GM12878 (cell line): ENCODE measurements around the gene FAS. TPM values are rescaled to one million over a fixed set of nuclear protein-coding genes. Genes with fewer than 3 reads are reported as not detected.
A peak's percentile ranks its signal among the peaks of the same experiment; 100 is the strongest.

Source experiments
- ATAC-seq: fragments of 200-7000 bp; cut with Tn5 transposase; 3 replicates; pipeline ENCODE4 v1.9.1; 2020; ENCODE audit warnings: mild to moderate bottlenecking, moderate library complexity
- BruUV-seq: library from RNA; stranded (reverse); fragments of 400-500 nt; replicated peaks from 2 replicates; lab custom pipeline; 2021; lab: Mats Ljungman, UMichigan
- CTCF ChIA-PET: fragments of 300-600 bp; sonication (Branson Sonifier 250); formaldehyde crosslinking; extraction: SDS; loops from one replicate; lab custom pipeline; 2021; ENCODE audit warnings: inconsistent platforms; lab: Yijun Ruan, JAX
- POLR2A ChIA-PET: fragments of 350-600 bp; formaldehyde crosslinking; extraction: SDS; loops from one replicate; lab custom pipeline; 2021; ENCODE audit warnings: inconsistent platforms; lab: Charles Lee
- RAD21 ChIA-PET: fragments of 300-600 bp; sonication (Branson Sonifier 250); formaldehyde crosslinking; loops from one replicate; lab custom pipeline; 2023; ENCODE audit warnings: antibody characterized with exemption; ENCODE audit not compliant: unreplicated experiment; lab: Charles Lee
- SMC1A ChIA-PET: fragments of 300-600 bp; sonication (Branson Sonifier 250); formaldehyde crosslinking; loops from one replicate; lab custom pipeline; 2023; ENCODE audit not compliant: unreplicated experiment, uncharacterized antibody; lab: Charles Lee
- DNase-seq: peaks from one replicate; pipeline ENCODE4 v3.0.0-alpha.2; 2011; ENCODE audit warnings: low read depth, low spot score
- FAIRE-seq: peaks from 3 replicates; lab custom pipeline; 2011; peaks lifted over from hg19 to GRCh38; lab: Jason Lieb, UNC
- H2AFZ ChIP-seq: 2 replicates; pipeline ENCODE4 v1.6.0; 2011; ENCODE audit warnings: low read depth, low read length, control low read depth; ENCODE audit not compliant: control insufficient read depth
- H3K27ac ChIP-seq: 2 replicates; pipeline ENCODE4 v1.5.1; 2011; ENCODE audit warnings: control low read depth; ENCODE audit not compliant: control insufficient read depth, insufficient read depth
- H3K27me3 ChIP-seq, 2 experiments: replicated peaks in 1 of 2; 2 replicates each; pipeline versions ENCODE4 v1.6.0 to v1.6.1; 2011; ENCODE audit warnings: low read length in 1 of 2; ENCODE audit not compliant: control insufficient read depth in 2 of 2, insufficient read depth in 2 of 2
- H3K36me3 ChIP-seq, 2 experiments: 2 replicates each; pipeline ENCODE4 v1.5.1; 2011; ENCODE audit warnings: low read length in 1 of 2; ENCODE audit not compliant: control insufficient read depth in 2 of 2, insufficient read depth in 2 of 2
- H3K4me1 ChIP-seq: 2 replicates; pipeline ENCODE4 v1.6.1; 2011; ENCODE audit warnings: mild to moderate bottlenecking, low read length, moderate library complexity, mixed read lengths; ENCODE audit not compliant: control insufficient read depth, insufficient read depth
- H3K4me2 ChIP-seq: 2 replicates; pipeline ENCODE4 v1.6.0; 2011; ENCODE audit warnings: control low read depth; ENCODE audit not compliant: control insufficient read depth, insufficient read depth
- H3K4me3 ChIP-seq: fragments of 200-600 bp; sonication (generic); 2 replicates; pipeline ENCODE4 v1.5.1; 2016
- H3K79me2 ChIP-seq: 2 replicates; pipeline ENCODE4 v1.6.0; 2011; ENCODE audit warnings: low read length; ENCODE audit not compliant: control insufficient read depth, insufficient read depth
- H3K9ac ChIP-seq: 2 replicates; pipeline ENCODE4 v1.8.0; 2011; ENCODE audit warnings: low read length, control low read depth, mixed read lengths; ENCODE audit not compliant: control insufficient read depth, insufficient read depth
- H3K9me3 ChIP-seq: replicated peaks from 3 replicates; pipeline ENCODE4 v1.5.1; 2011; ENCODE audit warnings: mild to moderate bottlenecking, low read length; ENCODE audit not compliant: control insufficient read depth, insufficient read depth
- H4K20me1 ChIP-seq: 2 replicates; pipeline ENCODE4 v1.6.0; 2011; ENCODE audit not compliant: control insufficient read depth, insufficient read depth
- ASH2L ChIP-seq: fragments of 300-600, 200-600 bp; sonication (generic); IDR thresholded peaks from 2 replicates; pipeline ENCODE4 v1.6.1; 2017; ENCODE audit warnings: low read depth, mild to moderate bottlenecking, borderline replicate concordance
- BACH1 ChIP-seq: fragments of 450-650 bp; IDR thresholded peaks from 2 replicates; pipeline ENCODE4 v1.6.1; 2017; ENCODE audit warnings: mild to moderate bottlenecking, borderline replicate concordance
- BHLHE40 ChIP-seq, 2 experiments: fragments of 450-650 bp in 1 of 2; IDR thresholded peaks; 2 replicates each; pipeline ENCODE4 v1.6.1; 2011 to 2017; ENCODE audit warnings: low read depth in 2 of 2, borderline replicate concordance in 1 of 2, improper control_type of control experiment in 1 of 2, low read length in 1 of 2, mild to moderate bottlenecking in 1 of 2
- BRCA1 ChIP-seq: IDR thresholded peaks from 2 replicates; pipeline ENCODE4 v1.6.1; 2011; ENCODE audit warnings: low read depth, low read length, improper control_type of control experiment
- ELK1 ChIP-seq: IDR thresholded peaks from 2 replicates; pipeline ENCODE4 v1.6.1; 2012; ENCODE audit warnings: low read depth, low read length, improper control_type of control experiment
- IKZF1 ChIP-seq: fragments of 450-650 bp; conservative IDR thresholded peaks from 2 replicates; pipeline ENCODE4 v1.6.1; 2017; ENCODE audit warnings: antibody characterized with exemption, mild to moderate bottlenecking
- IKZF2 ChIP-seq, 2 experiments: fragments of 450-650 bp; IDR thresholded peaks; 2 replicates each; pipeline ENCODE4 v1.6.1; 2017; ENCODE audit warnings: mild to moderate bottlenecking in 2 of 2, moderate library complexity in 2 of 2
- LARP7 ChIP-seq: fragments of 450-650 bp; IDR thresholded peaks from 2 replicates; pipeline ENCODE4 v1.6.1; 2017; ENCODE audit warnings: mild to moderate bottlenecking
- POLR2AphosphoS5 ChIP-seq: IDR thresholded peaks from 2 replicates; pipeline ENCODE4 v1.6.1; 2011; ENCODE audit warnings: mild to moderate bottlenecking, low read length, inconsistent platforms
- ZNF687 ChIP-seq: fragments of 450-650 bp; IDR thresholded peaks from 2 replicates; pipeline ENCODE4 v1.6.1; 2017; ENCODE audit warnings: mild to moderate bottlenecking, moderate library complexity
- WGBS: methylation state at CpG from one replicate; pipeline ENCODE4 v1.1.6; 2016; ENCODE audit warnings: low lambda C conversion rate; ENCODE audit not compliant: insufficient replicate concordance, insufficient coverage; ENCODE audit errors: missing lambda C conversion rate; 5-methylcytosine and 5-hydroxymethylcytosine counted together
- in situ Hi-C: fragments of 300-500 bp; cut with MboI; formaldehyde crosslinking; loops from 9 replicates; pipeline ENCODE4 v1.14.3; 2018; ENCODE audit warnings: mixed read lengths
- intact Hi-C: fragments of 100-400 bp; cut with micrococcal nuclease; formaldehyde crosslinking; loops from one replicate; pipeline ENCODE4 v1.14.2; 2022; ENCODE audit not compliant: unreplicated experiment
- polyA plus RNA-seq, 11 experiments: library from polyadenylated mRNA; depleted of rRNA in 4 of 11; unstranded in 6 of 11; stranded (reverse) in 5 of 11; fragments of >200 nt; fragmentation: Nextera tagmentation in 4 of 11; fragmentation: Illumina TruSeq in 1 of 11; extraction: Ambion mirVana in 4 of 11; extraction: Trizol in 1 of 11; gene quantifications; 1 replicate in 1 of 11; 2 replicates in 10 of 11; pipeline versions ENCODE4 v1.2.1 to v1.2.3, GENCODE V29; 2011 to 2016; ENCODE audit warnings: inconsistent platforms in 2 of 11, missing spikeins in 2 of 11, low read depth in 1 of 11
- total RNA-seq, 4 experiments: library from RNA; depleted of rRNA in 3 of 4; stranded (reverse); fragments of >200 nt in 3 of 4; fragmentation: Illumina TruSeq in 1 of 4; extraction: Trizol in 1 of 4; gene quantifications; 2 replicates each; pipeline versions ENCODE4 v1.2.1 to v1.2.3, GENCODE V29; 2013 to 2021

FAS gene
- total and polyA plus RNA-seq, 10 of the 15 experiments (the other 5 are each of a cell fraction or from before 2014, with no cell fraction given) = 50.1 to 147 (median 69.9) TPM

GRCh38 chr10:88995156-88995876, 4.7 kb downstream of the FAS start:
- Histone ChIP-seq H3K27me3 (no peaks in the 10 kb centered on the region), H3K4me3 (peak overlapping the region; percentile 65; the same call in 1 of the 2 replicates), H3K4me1 (peaks cover 19% of the 10 kb centered on the region), H3K9ac (peak overlapping the region; percentile 24), H4K20me1 (no peaks in the 10 kb centered on the region), H3K79me2 (peaks cover 98% of the 10 kb centered on the region), H3K4me2 (peak overlapping the region; percentile 79), H3K36me3 (no peaks in the 10 kb centered on the region), H3K27ac (peak overlapping the region; percentile 47), H3K9me3 (no peaks in the 10 kb centered on the region), H2AFZ (no peak overlapping the region)
- in situ Hi-C loops = no loop called here
- SMC1A ChIA-PET = interaction anchor here (0.8 to 9.6 kb wide), 15 partner anchors 7 to 253 kb away, joined by 3 to 76 read pairs (median 4); partner anchors contain the start of gene FAS
- TF ChIP-seq POLR2AphosphoS5 (peak; percentile 31; the same call in 1 of the 2 replicates), BACH1 (0 out of 2 replicates have a peak, but pooled peaks have one; percentile 16), ZNF687 (0 out of 2 replicates have a peak, but pooled peaks have one; percentile 42), ELK1 (no peak), IKZF2 (IDR thresholded peaks at IDR 0.05) (0 out of 4 replicates have a peak, but pooled peaks of 1 of the 2 experiments have one; percentile 29), BRCA1 (no peak), BHLHE40 (IDR thresholded peaks at IDR 0.05; ENCODE audit: borderline replicate concordance in 1 of 2, low read depth in 2 of 2, low read length in 1 of 2) (peak in 1 of 2 experiments; percentile 22; a peak in 1 of 4 replicates), LARP7 (0 out of 2 replicates have a peak, but pooled peaks have one; percentile 45), ASH2L (no peak), IKZF1 (peak; percentile 37; the same call in 1 of the 2 replicates)
- WGBS = 2% methylated on average over 7 of the region's 7 CpGs
- BruUV-seq = no TSS peak
- POLR2A ChIA-PET = interaction anchor here (0.6 to 1.6 kb wide), 3 partner anchors 59 to 113 kb away, joined by 3 to 6 read pairs (median 5); no protein-coding TSS in a partner anchor
- RAD21 ChIA-PET = interaction anchor here (0.6 to 9.1 kb wide), 11 partner anchors 8 to 169 kb away, joined by 3 to 66 read pairs (median 4); no protein-coding TSS in a partner anchor
- intact Hi-C loops = loop anchor here (10.0 kb wide), 1 partner anchor 399 kb away; the partner anchor contains the start of gene IFIT1
- FAIRE-seq = no peak
- CTCF ChIA-PET = interaction anchor here (0.6 to 10.6 kb wide), 8 partner anchors 8 to 222 kb away, joined by 3 to 250 read pairs (median 4); no protein-coding TSS in a partner anchor
- DNase-seq = no peak
- ATAC-seq = no peak
